HepG2 (cell line): Measurements from ENCODE around the gene NFATC4. TPM values are rescaled to one million over a fixed set of nuclear protein-coding genes. Genes with fewer than 3 reads are reported as not detected.

Experiments used
- ATAC-seq: fragments of 200-7000 bp; cut with Tn5 transposase; 3 replicates; pipeline ENCODE4 v1.9.1; 2020; ENCODE audit warnings: mild to moderate bottlenecking, moderate library complexity
- BruUV-seq: library from RNA; stranded (reverse); fragments of 400-500 nt; replicated peaks from 2 replicates; lab custom pipeline; 2021; lab: Mats Ljungman, UMichigan
- CTCF ChIA-PET: fragments of 300-600 bp; formaldehyde crosslinking; extraction: SDS; loops from one replicate; lab custom pipeline; 2021; ENCODE audit warnings: low total read pairs, inconsistent platforms, low intra/inter-chr PET ratio; lab: Yijun Ruan, JAX
- POLR2A ChIA-PET: fragments of 350-600 bp; sonication (Branson Sonifier 250); formaldehyde crosslinking; loops from one replicate; lab custom pipeline; 2020; ENCODE audit warnings: antibody characterized with exemption, inconsistent platforms; lab: Yijun Ruan, JAX
- DNase-seq: peaks from one replicate; pipeline ENCODE4 v3.0.0-alpha.2; 2015; ENCODE audit warnings: low spot score
- FAIRE-seq: peaks from 3 replicates; lab custom pipeline; 2011; peaks lifted over from hg19 to GRCh38; lab: Jason Lieb, UNC
- H2AFZ ChIP-seq: one replicate; pipeline ENCODE4 v1.6.1; 2011; ENCODE audit warnings: low read length, inconsistent platforms
- H3K27ac ChIP-seq: fragments of 300-600 bp; 3 replicates; pipeline ENCODE4 v1.8.0; 2011; ENCODE audit warnings: mixed run types, mild to moderate bottlenecking, mixed read lengths, low read length, inconsistent platforms; ENCODE audit not compliant: insufficient read depth; ENCODE audit errors: extremely low read length
- H3K27me3 ChIP-seq, 2 experiments: fragments of 200-600 bp in 1 of 2; 2 replicates in 1 of 2; 3 replicates in 1 of 2; pipeline versions ENCODE4 v1.6.0 to v1.8.0; 2011; ENCODE audit warnings: low read length in 2 of 2, mild to moderate bottlenecking in 2 of 2, moderate library complexity in 2 of 2, inconsistent platforms in 1 of 2; ENCODE audit not compliant: insufficient read depth in 2 of 2, control insufficient read depth in 1 of 2
- H3K36me3 ChIP-seq, 2 experiments: fragments of 200-600 bp in 1 of 2; replicated peaks in 1 of 2; 2 replicates in 1 of 2; 3 replicates in 1 of 2; pipeline versions ENCODE4 v1.5.1 to v1.8.0; 2011; ENCODE audit warnings: low read length in 2 of 2, inconsistent platforms in 1 of 2; ENCODE audit not compliant: insufficient read depth in 2 of 2, control insufficient read depth in 1 of 2
- H3K4me1 ChIP-seq: 2 replicates; pipeline ENCODE4 v1.5.1; 2012; ENCODE audit warnings: low read length, inconsistent platforms; ENCODE audit not compliant: insufficient read depth
- H3K4me2 ChIP-seq: 2 replicates; pipeline ENCODE4 v1.6.0; 2011; ENCODE audit warnings: low read depth, low read length, inconsistent platforms
- H3K4me3 ChIP-seq, 3 experiments: fragments of 200-600 bp in 1 of 3; sonication (generic), shearing (Covaris generic) in 1 of 3; replicated peaks in 1 of 3; 2 replicates each; pipeline ENCODE4 v1.5.1; 2011 to 2016; ENCODE audit warnings: low read length in 3 of 3, inconsistent platforms in 2 of 3, low read depth in 2 of 3, mild to moderate bottlenecking in 2 of 3, control low read depth in 1 of 3, mixed read lengths in 1 of 3; ENCODE audit not compliant: insufficient read depth in 1 of 3
- H3K79me2 ChIP-seq: one replicate; pipeline ENCODE4 v1.6.1; 2011; ENCODE audit warnings: low read length, inconsistent platforms; ENCODE audit not compliant: insufficient read depth
- H3K9ac ChIP-seq: 2 replicates; pipeline ENCODE4 v1.6.0; 2011; ENCODE audit warnings: mild to moderate bottlenecking, low read depth, low read length, inconsistent platforms; ENCODE audit not compliant: insufficient read depth
- H3K9me3 ChIP-seq: 2 replicates; pipeline ENCODE4 v1.5.1; 2012; ENCODE audit warnings: mild to moderate bottlenecking, low read length
- H4K20me1 ChIP-seq: 2 replicates; pipeline ENCODE4 v1.6.0; 2011; ENCODE audit warnings: inconsistent platforms, mild to moderate bottlenecking, low read length, moderate library complexity; ENCODE audit not compliant: insufficient read depth
- ARID4A ChIP-seq: sonication (generic); formaldehyde crosslinking; IDR thresholded peaks from 2 replicates; pipeline ENCODE4 v1.5.0; 2020; ENCODE audit warnings: mild to moderate bottlenecking, missing genetic modification reagents, borderline replicate concordance
- BHLHE40 ChIP-seq: IDR thresholded peaks from 2 replicates; pipeline ENCODE4 v1.6.1; 2011; ENCODE audit warnings: low read length, improper control_type of control experiment
- HMGXB3 ChIP-seq: sonication (generic); formaldehyde crosslinking; IDR thresholded peaks from 2 replicates; pipeline ENCODE4 v1.4.0; 2020; ENCODE audit warnings: missing genetic modification reagents, borderline replicate concordance
- LRRFIP1 ChIP-seq: sonication (generic); formaldehyde crosslinking; conservative IDR thresholded peaks from 2 replicates; pipeline ENCODE4 v1.4.0; 2020; ENCODE audit warnings: missing genetic modification reagents
- NFRKB ChIP-seq: fragments of 450-650 bp; IDR thresholded peaks from 2 replicates; pipeline ENCODE4 v1.6.1; 2017
- TCF7L2 ChIP-seq: IDR thresholded peaks from 2 replicates; pipeline ENCODE4 v1.6.1; 2011; ENCODE audit warnings: mild to moderate bottlenecking, low read depth, low read length, moderate library complexity
- ZBTB46 ChIP-seq: sonication (generic); formaldehyde crosslinking; IDR thresholded peaks from 2 replicates; pipeline ENCODE4 v1.4.0; 2020; ENCODE audit warnings: mild to moderate bottlenecking, missing genetic modification reagents, borderline replicate concordance
- ZFP41 ChIP-seq: sonication (generic); formaldehyde crosslinking; IDR thresholded peaks from 2 replicates; pipeline ENCODE4 v1.4.0; 2020; ENCODE audit warnings: mild to moderate bottlenecking, missing genetic modification reagents, borderline replicate concordance
- WGBS: methylation state at CpG from one replicate; pipeline ENCODE4 v1.1.6; 2017; ENCODE audit warnings: low lambda C conversion rate; 5-methylcytosine and 5-hydroxymethylcytosine counted together
- in situ Hi-C: cut with HindIII; loops from 2 replicates; pipeline ENCODE4 v1.10.0; 2017; ENCODE audit warnings: low pct_unique_long_range_greater_than_20kb; ENCODE audit not compliant: extremely low pct_ligation_motif_present
- intact Hi-C: fragments of 100-400 bp; cut with micrococcal nuclease; formaldehyde crosslinking; loops from one replicate; pipeline ENCODE4 v1.10.0; 2022; ENCODE audit not compliant: unreplicated experiment
- polyA plus RNA-seq, 8 experiments: library from polyadenylated mRNA; depleted of rRNA in 3 of 8; stranded (reverse) in 7 of 8; unstranded in 1 of 8; fragments of >200 nt; fragmentation: Illumina TruSeq in 4 of 8; extraction: Trizol in 4 of 8; gene quantifications; 2 replicates each; pipeline versions ENCODE4 v1.2.1 to v1.2.3, GENCODE V29; 2011 to 2016; ENCODE audit warnings: low read depth in 4 of 8, missing spikeins in 1 of 8, mixed read lengths in 1 of 8; ENCODE audit not compliant: insufficient read depth in 1 of 8
- total RNA-seq, 5 experiments: library from RNA; depleted of rRNA; stranded (reverse); fragments of >200 nt; fragmentation: Illumina TruSeq; extraction: Trizol; gene quantifications; 2 replicates each; pipeline ENCODE4 v1.2.3, GENCODE V29; 2016; ENCODE audit warnings: low read depth in 1 of 5

NFATC4 gene
- total and polyA plus RNA-seq, 2 of the 13 experiments (the other 11 are each of a cell fraction or from before 2014, with no cell fraction given): 0.04 to 0.15 TPM

GRCh38 chr14:24409192-24409591, 41.2 kb downstream of the NFATC4 start (continued):
- TF ChIP-seq LRRFIP1 (CRISPR knock-in tag): no peak
- no peak for TF ChIP-seq TCF7L2
- TF ChIP-seq ZFP41 (CRISPR knock-in tag): no peak
- no peak for TF ChIP-seq ZBTB46 (CRISPR knock-in tag)

- ChIA-PET CTCF (no interaction called here), POLR2A (interaction anchor here (0.8 to 2.0 kb wide), 5 partner anchors 8 to 102 kb away, joined by 3 to 8 read pairs (median 4); partner anchors contain the start of gene CIDEB)
- intact Hi-C loops (no loop called here), in situ Hi-C loops (no loop called here)
- no peak for ATAC-seq
- H3K36me3 ChIP-seq: no peaks in the 10 kb centered on the region
- no peak for DNase-seq
- FAIRE-seq: no peak
- no TSS peak for BruUV-seq
- peaks cover 0 to 2% of the 10 kb centered on the region in 2 experiments; a peak in 1 of 5 replicates for H3K27me3 ChIP-seq
- no peaks in the 10 kb centered on the region for H3K4me1 ChIP-seq
- H3K9ac ChIP-seq: no peak overlapping the region
- H3K4me3 ChIP-seq: no peak overlapping the region
- no peak overlapping the region for H3K4me2 ChIP-seq
- no peaks in the 10 kb centered on the region for H3K9me3 ChIP-seq
- H3K27ac ChIP-seq: no peak overlapping the region
- H3K79me2 ChIP-seq: no peaks in the 10 kb centered on the region
- WGBS: 48% methylated on average over 10 of the region's 10 CpGs
- no peaks in the 10 kb centered on the region for H4K20me1 ChIP-seq
- H2AFZ ChIP-seq: no peak overlapping the region
- TF ChIP-seq NFRKB: no peak
- TF ChIP-seq ARID4A (CRISPR knock-in tag): no peak
- TF ChIP-seq HMGXB3 (CRISPR knock-in tag): no peak
- no peak for TF ChIP-seq BHLHE40
Measured at GRCh38 chr14:24409956-24410355, 42.0 kb downstream of the NFATC4 start.
